ENCODE data around the gene HRK. TPM values are rescaled to one million over a fixed set of nuclear protein-coding genes. Genes with fewer than 3 reads are reported as not detected.

The HRK gene
- total RNA-seq, 1 experiment from 2014 or later = 0.44 TPM

DNA sequence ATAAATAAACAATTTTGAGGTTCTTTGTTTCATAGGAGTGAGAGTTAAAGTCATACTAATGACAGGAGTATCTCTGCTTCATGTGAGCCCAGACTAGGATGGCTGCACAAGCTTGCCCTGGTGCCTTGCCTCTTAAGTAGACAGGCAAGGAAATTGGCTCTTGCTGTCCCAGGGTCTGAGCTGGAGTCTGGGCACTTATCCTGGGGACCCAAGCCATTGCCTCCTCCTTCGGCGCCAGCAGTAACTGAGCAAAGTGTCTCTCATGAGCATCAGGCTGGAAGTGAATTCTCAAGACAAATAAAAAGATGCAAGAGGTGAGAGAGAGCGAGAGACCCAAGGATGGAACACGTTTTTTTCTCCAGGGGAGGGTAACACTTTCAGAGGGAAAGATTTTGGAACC is 22.6 kb upstream of the HRK start:
- Histone ChIP-seq H3K9me3 (ENCODE audit: control insufficient read depth, insufficient read depth, low read depth, low read length) (no peaks in the 10 kb centered on the region), H3K27ac (ENCODE audit: low read length) (no peak overlapping the region), H3K36me3 (ENCODE audit: control insufficient read depth, insufficient read depth, low read length) (no peaks in the 10 kb centered on the region), H3K27me3 (ENCODE audit: control insufficient read depth, insufficient read depth, low read length) (0 out of 2 replicates have a peak, but pooled peaks cover 7% of the 10 kb centered on the region), H3K4me1 (ENCODE audit: control insufficient read depth, insufficient read depth, low read length) (no peaks in the 10 kb centered on the region), H3K4me3 (ENCODE audit: low read depth in 2 of 2, low read length in 2 of 2) (no peak overlapping the region)
- no TSS peak for BruUV-seq (replicated peaks)
- in situ Hi-C loops (cut with HindIII; ENCODE audit: low pct_unique_long_range_greater_than_20kb, low sequenced_read_pairs) = no loop called here
- intact Hi-C loops (cut with micrococcal nuclease; ENCODE audit: unreplicated experiment) = no loop called here
- DNase-seq (ENCODE audit: low read depth, low spot score) (no peak), ATAC-seq (no peak)
- CTCF ChIA-PET = no interaction called here
- TF ChIP-seq, protein P1, sequence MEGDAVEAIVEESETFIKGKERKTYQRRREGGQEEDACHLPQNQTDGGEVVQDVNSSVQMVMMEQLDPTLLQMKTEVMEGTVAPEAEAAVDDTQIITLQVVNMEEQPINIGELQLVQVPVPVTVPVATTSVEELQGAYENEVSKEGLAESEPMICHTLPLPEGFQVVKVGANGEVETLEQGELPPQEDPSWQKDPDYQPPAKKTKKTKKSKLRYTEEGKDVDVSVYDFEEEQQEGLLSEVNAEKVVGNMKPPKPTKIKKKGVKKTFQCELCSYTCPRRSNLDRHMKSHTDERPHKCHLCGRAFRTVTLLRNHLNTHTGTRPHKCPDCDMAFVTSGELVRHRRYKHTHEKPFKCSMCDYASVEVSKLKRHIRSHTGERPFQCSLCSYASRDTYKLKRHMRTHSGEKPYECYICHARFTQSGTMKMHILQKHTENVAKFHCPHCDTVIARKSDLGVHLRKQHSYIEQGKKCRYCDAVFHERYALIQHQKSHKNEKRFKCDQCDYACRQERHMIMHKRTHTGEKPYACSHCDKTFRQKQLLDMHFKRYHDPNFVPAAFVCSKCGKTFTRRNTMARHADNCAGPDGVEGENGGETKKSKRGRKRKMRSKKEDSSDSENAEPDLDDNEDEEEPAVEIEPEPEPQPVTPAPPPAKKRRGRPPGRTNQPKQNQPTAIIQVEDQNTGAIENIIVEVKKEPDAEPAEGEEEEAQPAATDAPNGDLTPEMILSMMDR (IDR thresholded peaks at IDR 0.05) = no peak
- TF ChIP-seq POLR2AphosphoS5 (IDR thresholded peaks at IDR 0.05; ENCODE audit: low read depth, low read length) (no peak), TCF7L2 (IDR thresholded peaks at IDR 0.05; ENCODE audit: low read depth, low read length) (no peak), SIN3A (IDR thresholded peaks at IDR 0.05; ENCODE audit: borderline replicate concordance, insufficient read depth, low read depth, low read length) (no peak)
- TF ChIP-seq, protein P2, sequence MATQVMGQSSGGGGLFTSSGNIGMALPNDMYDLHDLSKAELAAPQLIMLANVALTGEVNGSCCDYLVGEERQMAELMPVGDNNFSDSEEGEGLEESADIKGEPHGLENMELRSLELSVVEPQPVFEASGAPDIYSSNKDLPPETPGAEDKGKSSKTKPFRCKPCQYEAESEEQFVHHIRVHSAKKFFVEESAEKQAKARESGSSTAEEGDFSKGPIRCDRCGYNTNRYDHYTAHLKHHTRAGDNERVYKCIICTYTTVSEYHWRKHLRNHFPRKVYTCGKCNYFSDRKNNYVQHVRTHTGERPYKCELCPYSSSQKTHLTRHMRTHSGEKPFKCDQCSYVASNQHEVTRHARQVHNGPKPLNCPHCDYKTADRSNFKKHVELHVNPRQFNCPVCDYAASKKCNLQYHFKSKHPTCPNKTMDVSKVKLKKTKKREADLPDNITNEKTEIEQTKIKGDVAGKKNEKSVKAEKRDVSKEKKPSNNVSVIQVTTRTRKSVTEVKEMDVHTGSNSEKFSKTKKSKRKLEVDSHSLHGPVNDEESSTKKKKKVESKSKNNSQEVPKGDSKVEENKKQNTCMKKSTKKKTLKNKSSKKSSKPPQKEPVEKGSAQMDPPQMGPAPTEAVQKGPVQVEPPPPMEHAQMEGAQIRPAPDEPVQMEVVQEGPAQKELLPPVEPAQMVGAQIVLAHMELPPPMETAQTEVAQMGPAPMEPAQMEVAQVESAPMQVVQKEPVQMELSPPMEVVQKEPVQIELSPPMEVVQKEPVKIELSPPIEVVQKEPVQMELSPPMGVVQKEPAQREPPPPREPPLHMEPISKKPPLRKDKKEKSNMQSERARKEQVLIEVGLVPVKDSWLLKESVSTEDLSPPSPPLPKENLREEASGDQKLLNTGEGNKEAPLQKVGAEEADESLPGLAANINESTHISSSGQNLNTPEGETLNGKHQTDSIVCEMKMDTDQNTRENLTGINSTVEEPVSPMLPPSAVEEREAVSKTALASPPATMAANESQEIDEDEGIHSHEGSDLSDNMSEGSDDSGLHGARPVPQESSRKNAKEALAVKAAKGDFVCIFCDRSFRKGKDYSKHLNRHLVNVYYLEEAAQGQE (IDR thresholded peaks at IDR 0.05; ENCODE audit: insufficient read depth in 1 of 2, low read depth in 2 of 2, low read length in 1 of 2) = no peak
- POLR2A ChIA-PET = no interaction called here

DNA sequence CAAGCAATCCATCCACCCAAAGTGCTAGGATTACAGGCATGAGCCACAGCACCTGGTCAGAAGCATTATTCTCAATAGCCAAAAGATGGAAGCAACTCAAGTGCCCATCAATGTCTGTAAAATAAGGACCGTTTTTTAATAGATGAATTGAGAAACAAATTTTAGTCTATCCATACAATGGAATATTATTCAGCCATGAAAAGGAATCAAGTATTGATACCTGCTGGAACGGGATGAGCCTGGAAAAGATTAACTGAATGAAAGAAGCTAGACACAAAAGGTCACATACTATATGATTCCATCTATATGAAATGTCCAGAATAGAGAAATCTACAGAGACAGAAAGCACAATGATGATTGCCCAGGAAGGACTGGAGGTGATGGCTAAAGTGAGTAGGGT is 20.4 kb upstream of the HRK start:
- TF ChIP-seq, protein P2 (IDR thresholded peaks at IDR 0.05; ENCODE audit: insufficient read depth in 1 of 2, low read depth in 2 of 2, low read length in 1 of 2) = no peak
- TF ChIP-seq SIN3A (IDR thresholded peaks at IDR 0.05; ENCODE audit: borderline replicate concordance, insufficient read depth, low read depth, low read length) (no peak), POLR2AphosphoS5 (IDR thresholded peaks at IDR 0.05; ENCODE audit: low read depth, low read length) (no peak), TCF7L2 (IDR thresholded peaks at IDR 0.05; ENCODE audit: low read depth, low read length) (no peak)
- TF ChIP-seq, protein P1 (IDR thresholded peaks at IDR 0.05) = no peak
- in situ Hi-C loops (cut with HindIII; ENCODE audit: low pct_unique_long_range_greater_than_20kb, low sequenced_read_pairs) = no loop called here
- DNase-seq (ENCODE audit: low read depth, low spot score) = no peak
- intact Hi-C loops (cut with micrococcal nuclease; ENCODE audit: unreplicated experiment) = no loop called here
- H3K4me1 ChIP-seq (ENCODE audit: control insufficient read depth, insufficient read depth, low read length) = no peaks in the 10 kb centered on the region
- CTCF ChIA-PET = no interaction called here
- H3K9me3 ChIP-seq (ENCODE audit: control insufficient read depth, insufficient read depth, low read depth, low read length) = no peaks in the 10 kb centered on the region
- POLR2A ChIA-PET = no interaction called here
- no TSS peak for BruUV-seq (replicated peaks)
- H3K27ac ChIP-seq (ENCODE audit: low read length) = no peak overlapping the region
- peaks cover 13% of the 10 kb centered on the region; the same call in 1 of the 2 replicates for H3K27me3 ChIP-seq (ENCODE audit: control insufficient read depth, insufficient read depth, low read length)
- H3K36me3 ChIP-seq (ENCODE audit: control insufficient read depth, insufficient read depth, low read length) = no peaks in the 10 kb centered on the region
- no peak overlapping the region for H3K4me3 ChIP-seq (ENCODE audit: low read depth in 2 of 2, low read length in 2 of 2)
- no peak for ATAC-seq
